H1 (cell line): ENCODE data around the gene FADS2. TPM values are rescaled to one million over a fixed set of nuclear protein-coding genes. Genes with fewer than 3 reads are reported as not detected.

Experiments used
- BRCA1 ChIP-seq: IDR thresholded peaks from 2 replicates; pipeline ENCODE4 v1.6.1; 2012; ENCODE audit warnings: low read depth, low read length, improper control_type of control experiment
- CEBPB ChIP-seq: IDR thresholded peaks from 2 replicates; pipeline ENCODE4 v1.6.1; 2012; ENCODE audit warnings: low read depth, low read length
- CHD2 ChIP-seq: IDR thresholded peaks from 2 replicates; pipeline ENCODE4 v1.6.1; 2012; ENCODE audit warnings: low read length, improper control_type of control experiment
- CREB1 ChIP-seq: IDR thresholded peaks from 2 replicates; pipeline ENCODE4 v1.6.1; 2012; ENCODE audit warnings: inconsistent platforms
- EZH2 ChIP-seq: fragments of 200-600 bp; sonication (generic); IDR thresholded peaks from 2 replicates; pipeline ENCODE4 v1.7.1; 2012; ENCODE audit warnings: low read depth, mild to moderate bottlenecking, moderate library complexity, low read length, inconsistent platforms; ENCODE audit not compliant: severe bottlenecking
- HDAC6 ChIP-seq: IDR thresholded peaks from one replicate; pipeline ENCODE4 v1.7.1; 2012; ENCODE audit warnings: low read depth, mild to moderate bottlenecking, inconsistent platforms, low read length, moderate library complexity
- NRF1 ChIP-seq: IDR thresholded peaks from 2 replicates; pipeline ENCODE4 v1.6.1; 2011; ENCODE audit warnings: mild to moderate bottlenecking, low read depth, low read length, improper control_type of control experiment
- RFX5 ChIP-seq: IDR thresholded peaks from 2 replicates; pipeline ENCODE4 v1.6.1; 2011; ENCODE audit warnings: low read depth, low read length, improper control_type of control experiment, borderline replicate concordance
- SIN3A ChIP-seq, 2 experiments: IDR thresholded peaks in 1 of 2; conservative IDR thresholded peaks in 1 of 2; 2 replicates each; pipeline ENCODE4 v1.6.1; 2011 to 2012; ENCODE audit warnings: low read length in 2 of 2, improper control_type of control experiment in 1 of 2, low read depth in 1 of 2, mild to moderate bottlenecking in 1 of 2
- SRF ChIP-seq: IDR thresholded peaks from 2 replicates; pipeline ENCODE4 v1.6.1; 2011; ENCODE audit warnings: mild to moderate bottlenecking, low read depth, low read length, moderate library complexity
- polyA plus RNA-seq, 7 experiments: library from polyadenylated mRNA; depleted of rRNA in 3 of 7; stranded (reverse) in 5 of 7; unstranded in 2 of 7; fragments of >200 nt in 5 of 7; fragments of 200-250 nt in 2 of 7; gene quantifications; 1 replicate in 5 of 7; 2 replicates in 1 of 7; 4 replicates in 1 of 7; pipeline versions ENCODE4 v1.2.1 to v1.2.3, GENCODE V29; 2011 to 2013; ENCODE audit warnings: missing spikeins in 2 of 7, mixed read lengths in 2 of 7
- total RNA-seq: library from RNA; stranded (reverse); fragmentation: NEBNext Ultra II Directional; extraction: Animal tissue kit (Norgen Biotek cat#: 25700); gene quantifications from 2 replicates; pipeline ENCODE4 v1.2.1, GENCODE V29; 2021
- TF ChIP-seq, protein P1 (sequence below): fragments of 300-600 bp; sonication (generic); IDR thresholded peaks from 2 replicates; pipeline ENCODE4 v1.7.1; 2012; ENCODE audit warnings: low read length, moderate library complexity, mild to moderate bottlenecking, inconsistent platforms; ENCODE audit not compliant: insufficient replicate concordance
- TF ChIP-seq, protein P2 (sequence below): IDR thresholded peaks from 2 replicates; pipeline ENCODE4 v1.6.1; 2011; ENCODE audit warnings: low read length, improper control_type of control experiment

Gene FADS2
- total and polyA plus RNA-seq, 2 of the 8 experiments (the other 6 are each of a cell fraction or from before 2014, with no cell fraction given) = 499 to 701 TPM

DNA sequence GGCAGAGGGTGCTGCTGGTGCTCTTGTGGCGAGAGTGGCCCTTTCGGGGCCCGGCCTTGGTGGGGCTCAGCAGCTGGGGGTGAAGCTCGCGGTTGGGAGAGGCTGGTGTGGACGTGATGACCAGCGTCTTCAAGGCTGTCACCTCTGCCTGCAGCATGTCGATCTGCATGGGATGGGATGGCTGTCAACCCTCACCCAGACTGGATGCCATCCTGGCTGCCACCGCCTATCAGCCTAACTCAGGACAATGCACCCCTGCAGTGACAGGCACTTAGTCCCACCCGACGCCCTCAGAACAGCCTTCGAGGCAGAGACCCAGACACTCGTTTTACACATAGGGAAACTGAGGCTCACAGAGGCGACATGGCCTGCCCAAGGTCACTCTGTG lies 78.4 kb downstream of the FADS2 start (continued):
- TF ChIP-seq, protein P1, sequence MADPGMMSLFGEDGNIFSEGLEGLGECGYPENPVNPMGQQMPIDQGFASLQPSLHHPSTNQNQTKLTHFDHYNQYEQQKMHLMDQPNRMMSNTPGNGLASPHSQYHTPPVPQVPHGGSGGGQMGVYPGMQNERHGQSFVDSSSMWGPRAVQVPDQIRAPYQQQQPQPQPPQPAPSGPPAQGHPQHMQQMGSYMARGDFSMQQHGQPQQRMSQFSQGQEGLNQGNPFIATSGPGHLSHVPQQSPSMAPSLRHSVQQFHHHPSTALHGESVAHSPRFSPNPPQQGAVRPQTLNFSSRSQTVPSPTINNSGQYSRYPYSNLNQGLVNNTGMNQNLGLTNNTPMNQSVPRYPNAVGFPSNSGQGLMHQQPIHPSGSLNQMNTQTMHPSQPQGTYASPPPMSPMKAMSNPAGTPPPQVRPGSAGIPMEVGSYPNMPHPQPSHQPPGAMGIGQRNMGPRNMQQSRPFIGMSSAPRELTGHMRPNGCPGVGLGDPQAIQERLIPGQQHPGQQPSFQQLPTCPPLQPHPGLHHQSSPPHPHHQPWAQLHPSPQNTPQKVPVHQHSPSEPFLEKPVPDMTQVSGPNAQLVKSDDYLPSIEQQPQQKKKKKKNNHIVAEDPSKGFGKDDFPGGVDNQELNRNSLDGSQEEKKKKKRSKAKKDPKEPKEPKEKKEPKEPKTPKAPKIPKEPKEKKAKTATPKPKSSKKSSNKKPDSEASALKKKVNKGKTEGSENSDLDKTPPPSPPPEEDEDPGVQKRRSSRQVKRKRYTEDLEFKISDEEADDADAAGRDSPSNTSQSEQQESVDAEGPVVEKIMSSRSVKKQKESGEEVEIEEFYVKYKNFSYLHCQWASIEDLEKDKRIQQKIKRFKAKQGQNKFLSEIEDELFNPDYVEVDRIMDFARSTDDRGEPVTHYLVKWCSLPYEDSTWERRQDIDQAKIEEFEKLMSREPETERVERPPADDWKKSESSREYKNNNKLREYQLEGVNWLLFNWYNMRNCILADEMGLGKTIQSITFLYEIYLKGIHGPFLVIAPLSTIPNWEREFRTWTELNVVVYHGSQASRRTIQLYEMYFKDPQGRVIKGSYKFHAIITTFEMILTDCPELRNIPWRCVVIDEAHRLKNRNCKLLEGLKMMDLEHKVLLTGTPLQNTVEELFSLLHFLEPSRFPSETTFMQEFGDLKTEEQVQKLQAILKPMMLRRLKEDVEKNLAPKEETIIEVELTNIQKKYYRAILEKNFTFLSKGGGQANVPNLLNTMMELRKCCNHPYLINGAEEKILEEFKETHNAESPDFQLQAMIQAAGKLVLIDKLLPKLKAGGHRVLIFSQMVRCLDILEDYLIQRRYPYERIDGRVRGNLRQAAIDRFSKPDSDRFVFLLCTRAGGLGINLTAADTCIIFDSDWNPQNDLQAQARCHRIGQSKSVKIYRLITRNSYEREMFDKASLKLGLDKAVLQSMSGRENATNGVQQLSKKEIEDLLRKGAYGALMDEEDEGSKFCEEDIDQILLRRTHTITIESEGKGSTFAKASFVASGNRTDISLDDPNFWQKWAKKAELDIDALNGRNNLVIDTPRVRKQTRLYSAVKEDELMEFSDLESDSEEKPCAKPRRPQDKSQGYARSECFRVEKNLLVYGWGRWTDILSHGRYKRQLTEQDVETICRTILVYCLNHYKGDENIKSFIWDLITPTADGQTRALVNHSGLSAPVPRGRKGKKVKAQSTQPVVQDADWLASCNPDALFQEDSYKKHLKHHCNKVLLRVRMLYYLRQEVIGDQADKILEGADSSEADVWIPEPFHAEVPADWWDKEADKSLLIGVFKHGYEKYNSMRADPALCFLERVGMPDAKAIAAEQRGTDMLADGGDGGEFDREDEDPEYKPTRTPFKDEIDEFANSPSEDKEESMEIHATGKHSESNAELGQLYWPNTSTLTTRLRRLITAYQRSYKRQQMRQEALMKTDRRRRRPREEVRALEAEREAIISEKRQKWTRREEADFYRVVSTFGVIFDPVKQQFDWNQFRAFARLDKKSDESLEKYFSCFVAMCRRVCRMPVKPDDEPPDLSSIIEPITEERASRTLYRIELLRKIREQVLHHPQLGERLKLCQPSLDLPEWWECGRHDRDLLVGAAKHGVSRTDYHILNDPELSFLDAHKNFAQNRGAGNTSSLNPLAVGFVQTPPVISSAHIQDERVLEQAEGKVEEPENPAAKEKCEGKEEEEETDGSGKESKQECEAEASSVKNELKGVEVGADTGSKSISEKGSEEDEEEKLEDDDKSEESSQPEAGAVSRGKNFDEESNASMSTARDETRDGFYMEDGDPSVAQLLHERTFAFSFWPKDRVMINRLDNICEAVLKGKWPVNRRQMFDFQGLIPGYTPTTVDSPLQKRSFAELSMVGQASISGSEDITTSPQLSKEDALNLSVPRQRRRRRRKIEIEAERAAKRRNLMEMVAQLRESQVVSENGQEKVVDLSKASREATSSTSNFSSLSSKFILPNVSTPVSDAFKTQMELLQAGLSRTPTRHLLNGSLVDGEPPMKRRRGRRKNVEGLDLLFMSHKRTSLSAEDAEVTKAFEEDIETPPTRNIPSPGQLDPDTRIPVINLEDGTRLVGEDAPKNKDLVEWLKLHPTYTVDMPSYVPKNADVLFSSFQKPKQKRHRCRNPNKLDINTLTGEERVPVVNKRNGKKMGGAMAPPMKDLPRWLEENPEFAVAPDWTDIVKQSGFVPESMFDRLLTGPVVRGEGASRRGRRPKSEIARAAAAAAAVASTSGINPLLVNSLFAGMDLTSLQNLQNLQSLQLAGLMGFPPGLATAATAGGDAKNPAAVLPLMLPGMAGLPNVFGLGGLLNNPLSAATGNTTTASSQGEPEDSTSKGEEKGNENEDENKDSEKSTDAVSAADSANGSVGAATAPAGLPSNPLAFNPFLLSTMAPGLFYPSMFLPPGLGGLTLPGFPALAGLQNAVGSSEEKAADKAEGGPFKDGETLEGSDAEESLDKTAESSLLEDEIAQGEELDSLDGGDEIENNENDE = no peak
- TF ChIP-seq SIN3A (conservative IDR thresholded peaks at IDR 0.05 in 1 of 2, IDR thresholded peaks at IDR 0.05 in 1 of 2; ENCODE audit: low read depth in 1 of 2, low read length in 2 of 2) (no peak), CEBPB (no peak), CREB1 (no peak), NRF1 (no peak), RFX5 (no peak), BRCA1 (no peak), SRF (no peak), HDAC6 (no peak), CHD2 (no peak), EZH2 (no peak)
- TF ChIP-seq, protein P2, sequence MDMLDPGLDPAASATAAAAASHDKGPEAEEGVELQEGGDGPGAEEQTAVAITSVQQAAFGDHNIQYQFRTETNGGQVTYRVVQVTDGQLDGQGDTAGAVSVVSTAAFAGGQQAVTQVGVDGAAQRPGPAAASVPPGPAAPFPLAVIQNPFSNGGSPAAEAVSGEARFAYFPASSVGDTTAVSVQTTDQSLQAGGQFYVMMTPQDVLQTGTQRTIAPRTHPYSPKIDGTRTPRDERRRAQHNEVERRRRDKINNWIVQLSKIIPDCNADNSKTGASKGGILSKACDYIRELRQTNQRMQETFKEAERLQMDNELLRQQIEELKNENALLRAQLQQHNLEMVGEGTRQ = no peak
